ENCODE results near the gene TPST2. TPM values are rescaled to one million over a fixed set of nuclear protein-coding genes. Genes with fewer than 3 reads are reported as not detected.

Gene TPST2
- total RNA-seq, 2 experiments from 2014 or later, result 30.7 to 33.6 TPM

GRCh38 chr22:26514419-26515161 is 75.3 kb downstream of the TPST2 start:
- no peak for DNase-seq
- H3K27me3 Mint-ChIP-seq, result no peaks in the 10 kb centered on the region
- H3K27ac Mint-ChIP-seq, result no peak overlapping the region
- ATAC-seq, result no peak
- ChIA-PET POLR2A (interaction anchor here (0.6 to 1.7 kb wide), 7 partner anchors 11 to 125 kb away, joined by 3 to 5 read pairs (median 3); partner anchors contain the start of genes HPS4 and SRRD), CTCF (no interaction called here)
- H3K9me3 Mint-ChIP-seq, result no peaks in the 10 kb centered on the region
- H3K4me3 Mint-ChIP-seq, result no peak overlapping the region
- H3K4me1 Mint-ChIP-seq (ENCODE audit: low read depth), result peaks cover 26% of the 10 kb centered on the region
- intact Hi-C loops (cut with micrococcal nuclease), result no loop called here
- H3K36me3 Mint-ChIP-seq (ENCODE audit: low read depth), result peaks cover 10% of the 10 kb centered on the region
- TF ChIP-seq, protein P1, sequence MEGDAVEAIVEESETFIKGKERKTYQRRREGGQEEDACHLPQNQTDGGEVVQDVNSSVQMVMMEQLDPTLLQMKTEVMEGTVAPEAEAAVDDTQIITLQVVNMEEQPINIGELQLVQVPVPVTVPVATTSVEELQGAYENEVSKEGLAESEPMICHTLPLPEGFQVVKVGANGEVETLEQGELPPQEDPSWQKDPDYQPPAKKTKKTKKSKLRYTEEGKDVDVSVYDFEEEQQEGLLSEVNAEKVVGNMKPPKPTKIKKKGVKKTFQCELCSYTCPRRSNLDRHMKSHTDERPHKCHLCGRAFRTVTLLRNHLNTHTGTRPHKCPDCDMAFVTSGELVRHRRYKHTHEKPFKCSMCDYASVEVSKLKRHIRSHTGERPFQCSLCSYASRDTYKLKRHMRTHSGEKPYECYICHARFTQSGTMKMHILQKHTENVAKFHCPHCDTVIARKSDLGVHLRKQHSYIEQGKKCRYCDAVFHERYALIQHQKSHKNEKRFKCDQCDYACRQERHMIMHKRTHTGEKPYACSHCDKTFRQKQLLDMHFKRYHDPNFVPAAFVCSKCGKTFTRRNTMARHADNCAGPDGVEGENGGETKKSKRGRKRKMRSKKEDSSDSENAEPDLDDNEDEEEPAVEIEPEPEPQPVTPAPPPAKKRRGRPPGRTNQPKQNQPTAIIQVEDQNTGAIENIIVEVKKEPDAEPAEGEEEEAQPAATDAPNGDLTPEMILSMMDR (IDR thresholded peaks at IDR 0.05), result no peak

- ChIA-PET CTCF (interaction anchor here (2.3 kb wide), 1 partner anchor 11 kb away, joined by 19 read pairs; no protein-coding TSS in a partner anchor), POLR2A (interaction anchor here (0.6 kb wide), 2 partner anchors 30 to 126 kb away, joined by 3 to 4 read pairs; partner anchors contain the start of genes HPS4 and SRRD)
- ATAC-seq (no peak), DNase-seq (no peak)
- intact Hi-C loops (cut with micrococcal nuclease), result no loop called here
- TF ChIP-seq, protein P1 (IDR thresholded peaks at IDR 0.05), result no peak
- no peak overlapping the region for H3K27ac Mint-ChIP-seq
- H3K9me3 Mint-ChIP-seq, result no peaks in the 10 kb centered on the region
- H3K4me3 Mint-ChIP-seq, result peak overlapping the region; percentile 98
- no peaks in the 10 kb centered on the region for H3K27me3 Mint-ChIP-seq
- H3K36me3 Mint-ChIP-seq (ENCODE audit: low read depth), result peaks cover 16% of the 10 kb centered on the region
- H3K4me1 Mint-ChIP-seq (ENCODE audit: low read depth), result peaks cover 30% of the 10 kb centered on the region
Observed at GRCh38 chr22:26513838-26514237, 76.1 kb downstream of the TPST2 start.

- peaks cover 20% of the 10 kb centered on the region for H3K36me3 Mint-ChIP-seq (ENCODE audit: low read depth)
Observed at GRCh38 chr22:26512149-26512793, 77.7 kb downstream of the TPST2 start, which contains the start of gene TFIP11. TFIP11 (minus strand) TSS chr22:26512473; CDS start chr22:26510272, 2,201 bp downstream.

GRCh38 chr22:26508148-26508547 is 81.8 kb downstream of the TPST2 start:
- H3K36me3 Mint-ChIP-seq (ENCODE audit: low read depth), result peaks cover 47% of the 10 kb centered on the region
- H3K4me3 Mint-ChIP-seq, result no peak overlapping the region
- intact Hi-C loops (cut with micrococcal nuclease), result no loop called here
- no peak for ATAC-seq
- no peaks in the 10 kb centered on the region for H3K27me3 Mint-ChIP-seq
- H3K4me1 Mint-ChIP-seq (ENCODE audit: low read depth), result peaks cover 36% of the 10 kb centered on the region
- ChIA-PET POLR2A (no interaction called here), CTCF (interaction anchor here (1.1 kb wide), 1 partner anchor 23 kb away, joined by 3 read pairs; no protein-coding TSS in a partner anchor)
- H3K27ac Mint-ChIP-seq, result no peak overlapping the region
- DNase-seq, result no peak
- TF ChIP-seq, protein P1 (IDR thresholded peaks at IDR 0.05), result no peak
- H3K9me3 Mint-ChIP-seq, result no peaks in the 10 kb centered on the region

More at GRCh38 chr22:26512149-26512793, 77.7 kb downstream of the TPST2 start, which contains the start of gene TFIP11:
- H3K4me1 Mint-ChIP-seq (ENCODE audit: low read depth), result peaks cover 30% of the 10 kb centered on the region
- no peaks in the 10 kb centered on the region for H3K27me3 Mint-ChIP-seq
- intact Hi-C loops (cut with micrococcal nuclease), result no loop called here
- DNase-seq, result peak; percentile 98
- ATAC-seq, result peak; percentile 98
- TF ChIP-seq, protein P1 (IDR thresholded peaks at IDR 0.05), result no peak
- H3K4me3 Mint-ChIP-seq, result peak within 1 kb of the TSS; percentile 98
- POLR2A ChIA-PET, result interaction anchor here (0.7 to 1.8 kb wide), 9 partner anchors 9 to 160 kb away, joined by 3 to 11 read pairs (median 5); partner anchors contain the start of genes HPS4 and SRRD
- no peaks in the 10 kb centered on the region for H3K9me3 Mint-ChIP-seq
- H3K27ac Mint-ChIP-seq, result peak within 1 kb of the TSS; percentile 97
- CTCF ChIA-PET, result interaction anchor here (1.3 to 2.3 kb wide), 2 partner anchors 9 to 135 kb away, joined by 4 to 19 read pairs; no protein-coding TSS in a partner anchor
